ENCODE results near the gene PROM1. TPM values are rescaled to one million over a fixed set of nuclear protein-coding genes. Genes with fewer than 3 reads are reported as not detected.

The PROM1 gene
- total and polyA plus RNA-seq, 11 donors: 1.5 to 30.5 (median 6.0) TPM

- TF ChIP-seq, protein P1, sequence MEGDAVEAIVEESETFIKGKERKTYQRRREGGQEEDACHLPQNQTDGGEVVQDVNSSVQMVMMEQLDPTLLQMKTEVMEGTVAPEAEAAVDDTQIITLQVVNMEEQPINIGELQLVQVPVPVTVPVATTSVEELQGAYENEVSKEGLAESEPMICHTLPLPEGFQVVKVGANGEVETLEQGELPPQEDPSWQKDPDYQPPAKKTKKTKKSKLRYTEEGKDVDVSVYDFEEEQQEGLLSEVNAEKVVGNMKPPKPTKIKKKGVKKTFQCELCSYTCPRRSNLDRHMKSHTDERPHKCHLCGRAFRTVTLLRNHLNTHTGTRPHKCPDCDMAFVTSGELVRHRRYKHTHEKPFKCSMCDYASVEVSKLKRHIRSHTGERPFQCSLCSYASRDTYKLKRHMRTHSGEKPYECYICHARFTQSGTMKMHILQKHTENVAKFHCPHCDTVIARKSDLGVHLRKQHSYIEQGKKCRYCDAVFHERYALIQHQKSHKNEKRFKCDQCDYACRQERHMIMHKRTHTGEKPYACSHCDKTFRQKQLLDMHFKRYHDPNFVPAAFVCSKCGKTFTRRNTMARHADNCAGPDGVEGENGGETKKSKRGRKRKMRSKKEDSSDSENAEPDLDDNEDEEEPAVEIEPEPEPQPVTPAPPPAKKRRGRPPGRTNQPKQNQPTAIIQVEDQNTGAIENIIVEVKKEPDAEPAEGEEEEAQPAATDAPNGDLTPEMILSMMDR (IDR thresholded peaks at IDR 0.05): no peak
- no peak for TF ChIP-seq POLR2A (IDR thresholded peaks at IDR 0.05)
- 69 to 78% (median 74%) methylated on average over 7 of the region's 7 CpGs for WGBS, 4 donors
- DNase-seq (no peak), ATAC-seq (no peak)
- Histone ChIP-seq H3K9me3 (no peaks in the 10 kb centered on the region), H3K4me1 (peaks cover 0 to 33% (median 9%) of the 10 kb centered on the region in 12 donors), H3K27me3 (no peaks in the 10 kb centered on the region), H3K27ac (no peak overlapping the region), H3K36me3 (no peaks in the 10 kb centered on the region), H3K4me3 (no peak overlapping the region)
- intact Hi-C loops (cut with DNase I): loop anchor here in 1 of 10 donors (10.0 kb wide), 1 partner anchor 132 kb away; no protein-coding TSS in a partner anchor
These were observed 51.4 kb downstream of the PROM1 start for GRCh38 chr4:16032396-16032770.

DNA sequence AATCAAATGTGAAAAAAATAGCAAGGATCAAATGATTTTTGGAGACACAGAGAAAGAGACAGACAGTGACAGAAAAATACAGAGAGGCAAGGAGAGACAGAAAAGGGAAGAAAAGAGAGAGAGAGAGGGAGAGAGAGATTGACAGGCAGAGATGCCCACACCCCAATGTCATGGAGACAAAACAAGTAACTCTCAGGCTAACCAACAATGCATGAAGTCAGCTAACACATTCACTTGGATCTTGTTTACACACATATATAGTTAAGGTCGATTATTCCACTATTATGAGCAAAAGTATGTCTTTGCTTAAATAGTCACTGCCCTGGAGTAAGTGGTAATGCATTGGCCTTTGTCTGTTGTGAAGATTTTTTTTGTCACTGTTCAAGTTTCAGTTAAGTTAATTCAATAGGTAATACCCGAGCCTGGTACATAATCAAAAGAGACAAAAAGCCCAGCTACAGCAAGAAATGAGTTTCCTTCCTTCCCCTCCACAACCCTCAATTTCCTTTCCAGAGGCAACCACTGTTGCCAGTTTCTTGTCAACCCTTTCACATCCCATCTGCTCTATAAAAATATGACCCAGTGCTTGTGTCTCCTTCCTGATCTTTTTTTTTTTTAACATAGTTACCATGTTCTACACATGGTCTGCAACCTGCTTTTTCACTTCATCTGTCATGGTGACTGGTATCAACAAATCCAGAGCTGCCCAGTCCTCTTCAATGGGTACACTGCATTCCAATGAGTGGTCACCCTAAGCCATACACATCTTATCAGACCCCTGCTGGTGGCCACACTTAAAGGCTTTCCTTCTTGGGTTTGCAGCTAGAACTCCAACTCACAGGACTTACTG is 52.1 kb downstream of the PROM1 start:
- peaks cover 0 to 33% (median 9%) of the 10 kb centered on the region in 12 donors for H3K4me1 ChIP-seq
- no peak overlapping the region for H3K27ac ChIP-seq
- no peak for ATAC-seq
- no peak for DNase-seq
- H3K36me3 ChIP-seq: no peaks in the 10 kb centered on the region
- intact Hi-C loops (cut with DNase I): loop anchor here in 1 of 10 donors (10.0 kb wide), 1 partner anchor 133 kb away; no protein-coding TSS in a partner anchor
- H3K27me3 ChIP-seq: no peaks in the 10 kb centered on the region
- WGBS, 4 donors: 32 to 46% (median 39%) methylated on average over 2 of the region's 2 CpGs
- H3K4me3 ChIP-seq: no peak overlapping the region
- H3K9me3 ChIP-seq: no peaks in the 10 kb centered on the region
- no peak for TF ChIP-seq POLR2A (IDR thresholded peaks at IDR 0.05)
- TF ChIP-seq, protein P1 (IDR thresholded peaks at IDR 0.05): no peak

- no peaks in the 10 kb centered on the region for H3K27me3 ChIP-seq
- TF ChIP-seq, protein P1 (IDR thresholded peaks at IDR 0.05): no peak
- TF ChIP-seq POLR2A (IDR thresholded peaks at IDR 0.05): no peak
- H3K27ac ChIP-seq: no peak overlapping the region
- H3K4me1 ChIP-seq: peaks cover 0 to 33% (median 10%) of the 10 kb centered on the region in 12 donors
- ATAC-seq (no peak), DNase-seq (no peak)
- no peaks in the 10 kb centered on the region for H3K9me3 ChIP-seq
- intact Hi-C loops (cut with DNase I): loop anchor here in 8 of 10 donors (2.0 to 10.0 kb wide), 8 partner anchors 135 to 1435 kb away; no protein-coding TSS in a partner anchor
- H3K36me3 ChIP-seq: no peaks in the 10 kb centered on the region
- WGBS, 4 donors: 44 to 90% (median 86%) methylated on average over 1 of the region's 1 CpG
- H3K4me3 ChIP-seq: no peak overlapping the region
These were observed 53.9 kb downstream of the PROM1 start for GRCh38 chr4:16029886-16030285.

- H3K9me3 ChIP-seq: no peaks in the 10 kb centered on the region
- TF ChIP-seq, protein P1 (IDR thresholded peaks at IDR 0.05): no peak
- TF ChIP-seq POLR2A (IDR thresholded peaks at IDR 0.05): no peak
- DNase-seq: no peak
- no peaks in the 10 kb centered on the region for H3K27me3 ChIP-seq
- WGBS, 4 donors: 35 to 44% (median 40%) methylated on average over 4 of the region's 4 CpGs
- H3K4me1 ChIP-seq: peaks cover 0 to 29% (median 10%) of the 10 kb centered on the region in 12 donors
- peak in 1 of 4 donors; percentile 21 for ATAC-seq
- intact Hi-C loops (cut with DNase I): loop anchor here in 8 of 10 donors (2.0 to 10.0 kb wide), 8 partner anchors 136 to 1436 kb away; no protein-coding TSS in a partner anchor
- H3K36me3 ChIP-seq: no peaks in the 10 kb centered on the region
- no peak overlapping the region for H3K27ac ChIP-seq
- H3K4me3 ChIP-seq: no peak overlapping the region
These were observed 54.6 kb downstream of the PROM1 start for GRCh38 chr4:16029262-16029661.

Measured in heart left ventricle (tissue), 16 donors.